NCI-H526 treated with DMSO at 0.1 percent for 48 hours (cell line): Measurements from ENCODE around the gene PIP5K1B.

Experiments
- DNase-seq: peaks from one replicate; lab custom pipeline; 2025; lab: John Stamatoyannopoulos, UW

The PIP5K1B gene

GRCh38 chr9:68708513-68708912 is 3.5 kb downstream of the PIP5K1B start:
- DNase-seq: no peak

DNA sequence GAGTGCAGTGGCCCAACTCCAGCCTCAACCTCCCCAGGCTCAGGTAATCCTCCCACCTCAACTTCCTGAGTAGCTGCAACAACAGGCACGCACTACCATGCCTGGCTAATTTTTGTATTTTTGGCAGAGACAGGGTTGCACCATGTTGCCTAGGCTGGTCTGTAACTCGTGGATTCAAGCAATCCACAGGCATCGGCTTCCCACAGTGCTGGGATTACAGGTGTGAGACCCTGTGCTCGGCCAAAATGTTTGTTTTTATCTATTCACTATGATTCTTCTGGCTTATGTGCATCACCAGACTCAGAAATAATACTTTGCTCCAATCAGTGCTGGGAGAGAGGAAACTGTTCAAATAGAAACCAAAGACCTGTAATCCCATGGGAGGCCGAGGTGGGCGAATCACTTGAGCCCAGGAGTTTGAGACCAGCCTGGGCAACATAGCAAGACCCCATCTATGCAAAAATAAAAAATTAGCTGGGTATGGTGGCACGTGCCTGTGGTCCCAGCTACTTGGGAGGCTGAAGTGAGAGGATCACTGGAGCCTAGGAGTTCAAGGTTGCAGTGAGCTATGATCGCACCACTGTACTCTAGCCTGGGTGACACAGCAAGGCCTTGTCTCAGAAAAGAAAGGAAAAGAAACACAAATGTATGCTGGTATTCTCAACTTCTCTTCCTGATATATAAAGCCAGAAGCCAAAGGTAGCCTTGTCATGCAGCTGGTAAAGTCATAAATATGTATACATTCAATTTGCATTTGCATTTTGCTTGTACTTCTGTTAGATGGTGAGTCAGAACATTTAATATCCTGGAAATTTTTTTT is 4.5 kb downstream of the PIP5K1B start:
- peak; percentile 68 for DNase-seq

DNA sequence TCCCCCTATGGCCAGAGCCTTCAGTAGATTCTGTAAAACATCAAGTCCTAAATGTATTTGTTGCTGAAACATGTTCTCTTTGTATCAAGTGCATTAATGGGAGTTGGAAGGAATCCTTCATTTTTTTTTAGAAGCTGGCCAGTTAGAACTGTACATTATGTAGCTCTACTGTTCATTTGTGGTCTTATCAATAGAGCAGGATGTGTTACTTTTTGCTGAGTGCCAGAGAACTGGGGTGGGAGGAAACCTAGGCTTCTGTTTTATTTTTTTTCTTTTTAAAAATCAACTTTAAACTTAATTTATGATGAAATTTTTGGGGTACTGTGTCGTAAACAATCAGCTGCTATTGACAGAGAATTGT is 5.1 kb downstream of the PIP5K1B start:
- DNase-seq: no peak

DNA sequence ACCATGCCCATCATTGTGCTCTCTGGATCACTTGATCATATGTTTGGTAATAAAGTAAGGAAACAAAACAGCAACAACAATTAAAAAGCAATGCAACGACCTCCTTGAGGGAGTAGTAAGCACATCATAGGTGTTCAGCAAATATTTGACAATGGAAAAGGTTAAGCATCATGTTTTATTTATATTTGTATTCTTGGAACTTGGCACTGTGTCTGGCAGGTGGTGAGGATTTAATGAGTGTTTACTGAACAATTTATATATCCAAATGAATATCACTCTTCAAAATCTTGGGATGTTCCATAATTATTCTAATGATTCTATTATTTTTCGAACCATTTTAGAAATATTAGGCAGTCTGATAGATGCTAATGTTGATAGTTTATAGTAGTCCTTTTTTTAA is 6.2 kb downstream of the PIP5K1B start:
- DNase-seq: peak; percentile 9

DNA sequence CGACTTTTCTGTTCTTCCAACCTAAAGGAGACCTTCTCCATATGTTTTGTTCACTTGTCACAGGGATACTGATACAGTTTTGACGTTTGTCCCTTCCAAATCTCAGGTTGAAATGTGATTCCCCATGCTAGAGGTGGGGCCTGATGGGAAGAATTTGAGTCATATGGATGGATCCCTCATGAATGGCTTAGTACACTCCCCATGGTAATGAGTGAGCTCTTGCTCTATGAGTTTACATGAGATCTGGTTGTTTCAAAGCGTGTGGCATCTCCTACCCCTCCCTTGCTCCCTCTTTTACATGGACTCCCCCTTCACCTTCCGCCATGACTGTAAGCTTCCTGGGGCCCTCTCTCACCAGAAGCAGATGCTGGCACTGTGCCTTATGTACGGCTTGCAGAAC is 6.9 kb downstream of the PIP5K1B start:
- DNase-seq: no peak

- DNase-seq: peak; percentile 87
Observed at GRCh38 chr9:68714416-68715180, 9.6 kb downstream of the PIP5K1B start.

DNA sequence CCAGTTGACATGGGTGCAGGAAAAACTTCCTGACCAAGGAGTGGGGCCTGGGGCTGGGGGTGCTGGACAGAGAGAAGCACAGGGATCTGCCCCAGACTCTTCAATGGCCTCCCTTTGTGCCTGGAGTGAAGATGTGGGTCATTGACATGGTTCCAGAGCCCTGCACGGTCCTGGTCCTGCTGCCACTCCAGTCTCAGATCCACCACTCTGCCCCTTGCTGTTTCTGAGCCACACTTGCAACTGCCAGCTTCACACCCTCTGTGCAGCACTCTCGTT is 10.1 kb downstream of the PIP5K1B start:
- no peak for DNase-seq

DNA sequence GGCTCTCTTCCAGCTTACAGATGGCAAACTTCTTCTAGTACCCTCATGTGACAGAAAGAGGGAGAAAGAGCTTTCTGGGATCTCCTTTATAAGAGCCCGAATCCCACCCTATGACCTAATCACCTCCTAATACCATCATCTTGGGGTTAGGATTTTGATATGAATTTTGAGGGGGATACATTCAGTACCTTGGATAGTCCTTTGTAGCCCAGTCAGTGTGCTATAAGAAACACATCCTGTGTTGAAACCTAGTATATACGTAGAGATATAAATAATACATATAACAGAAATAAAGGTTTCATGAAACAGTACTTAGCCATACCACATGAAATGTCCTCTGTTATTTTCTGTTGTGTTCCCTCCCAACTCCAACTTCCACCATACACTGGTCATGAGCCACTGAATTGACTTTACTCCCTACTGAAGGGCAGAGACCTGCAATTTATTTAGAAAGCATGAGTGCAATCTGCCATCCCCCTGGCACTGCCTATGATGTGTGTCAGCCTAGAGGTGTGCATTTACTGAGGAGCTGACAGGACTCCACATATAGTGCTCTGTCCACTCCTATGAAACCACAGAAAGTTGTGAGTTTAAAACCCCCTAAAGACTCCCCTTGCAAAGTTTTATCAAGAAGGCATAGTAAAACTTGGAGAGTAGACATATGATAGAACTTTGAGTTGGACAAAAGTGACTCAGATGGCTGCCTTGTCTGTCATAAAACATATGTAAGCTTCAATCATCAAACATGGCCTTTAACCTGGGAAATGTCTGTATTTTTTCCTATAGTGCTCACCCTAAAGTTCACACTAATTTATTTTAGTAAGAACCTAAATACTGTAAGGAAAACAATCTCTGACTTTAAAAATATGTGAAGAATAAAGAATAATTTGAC is 12.8 kb downstream of the PIP5K1B start:
- no peak for DNase-seq

- DNase-seq: no peak
Observed at GRCh38 chr9:68719847-68720246, 14.8 kb downstream of the PIP5K1B start.

- DNase-seq: no peak
Observed at GRCh38 chr9:68720656-68721313, 15.7 kb downstream of the PIP5K1B start.

DNA sequence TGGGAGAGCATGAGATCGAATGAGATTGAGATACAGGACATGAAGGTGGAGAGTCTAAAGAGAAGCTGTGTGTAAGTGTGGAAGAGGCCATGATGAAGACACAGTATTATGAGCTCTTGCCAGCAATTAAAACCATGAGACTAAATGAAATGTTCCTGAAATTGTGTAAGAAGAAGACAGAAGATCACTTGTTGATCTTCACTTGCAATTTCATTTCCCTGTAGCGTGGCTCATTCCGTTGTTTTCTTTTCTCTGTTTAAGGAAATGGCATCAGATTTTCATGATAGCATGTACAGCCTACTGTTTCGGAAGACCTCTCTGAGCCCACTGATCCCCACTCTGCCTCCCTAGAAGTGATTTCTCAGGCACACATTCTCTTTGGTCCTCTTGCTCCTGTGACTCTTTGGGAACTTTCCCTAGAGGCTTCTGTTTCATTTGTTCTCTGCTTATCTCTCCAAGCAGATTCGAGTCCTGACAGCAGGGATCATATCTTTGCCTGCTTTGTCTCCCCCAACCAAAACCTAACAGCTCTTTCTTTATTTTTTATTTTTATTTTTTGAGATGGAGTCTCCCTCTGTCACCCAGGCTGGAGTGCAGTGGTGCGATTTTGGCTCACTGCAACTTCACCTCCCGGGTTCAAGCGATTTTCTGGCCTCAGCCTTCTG is 16.8 kb downstream of the PIP5K1B start:
- DNase-seq: no peak

DNA sequence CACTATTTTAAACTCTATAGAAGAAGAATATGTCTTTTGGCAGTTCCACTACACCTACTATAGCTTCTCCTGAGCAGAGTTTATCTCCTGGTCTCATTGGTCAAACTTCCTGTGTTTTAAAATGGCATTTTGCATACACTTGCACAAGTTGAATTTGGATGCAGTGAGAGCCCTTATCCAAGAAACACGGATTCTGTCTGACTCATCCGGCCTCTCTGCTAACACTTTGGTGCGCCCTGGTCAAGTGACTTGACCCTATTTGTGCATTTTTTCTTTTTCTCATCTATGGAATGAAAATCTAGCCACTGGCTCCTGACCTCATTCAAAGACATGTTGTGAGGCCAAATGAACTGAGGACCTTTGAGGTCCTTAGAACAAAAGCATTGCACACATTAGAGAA is 20.0 kb downstream of the PIP5K1B start:
- DNase-seq: no peak

- DNase-seq: no peak
Observed at GRCh38 chr9:68726489-68726888, 21.4 kb downstream of the PIP5K1B start.

DNA sequence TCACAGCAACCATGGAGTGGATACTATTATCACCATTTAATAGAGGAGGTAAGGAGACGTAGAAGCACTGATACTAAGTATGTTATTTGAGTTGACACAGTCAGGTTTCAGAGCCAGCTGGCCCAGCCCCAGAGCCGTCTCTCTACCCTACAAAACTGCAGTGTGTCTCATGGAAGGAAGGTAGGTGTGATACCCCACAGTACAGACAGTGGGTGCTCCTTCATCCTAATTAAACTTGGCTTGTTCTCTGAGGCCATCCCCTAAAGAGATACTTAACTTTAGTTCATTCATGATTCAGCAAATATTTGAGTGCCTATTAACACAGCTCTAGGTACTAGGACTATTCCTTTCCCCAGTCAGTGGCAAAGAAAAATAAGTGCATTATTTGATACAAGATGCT is 22.6 kb downstream of the PIP5K1B start:
- DNase-seq: no peak

DNA sequence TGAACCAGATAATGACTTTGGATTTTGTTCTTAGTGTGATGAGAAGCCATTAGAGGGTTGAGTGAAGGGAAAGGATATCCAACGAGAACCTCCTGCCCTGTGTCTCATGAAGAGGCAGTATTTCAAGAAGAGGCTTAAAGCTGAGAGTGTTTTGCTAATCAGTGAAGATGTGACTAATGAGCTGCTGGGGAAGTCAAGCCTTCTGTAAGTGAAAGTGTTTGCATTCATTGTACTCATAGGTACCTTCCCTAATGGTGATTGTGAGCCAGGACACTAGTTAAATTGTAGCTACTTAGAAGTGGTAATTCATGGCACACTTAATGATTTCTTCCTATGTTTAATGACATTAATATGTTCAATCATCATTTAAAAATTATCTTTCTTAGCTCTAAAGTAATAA is 23.7 kb downstream of the PIP5K1B start:
- no peak for DNase-seq

GRCh38 chr9:68730570-68731235 is 25.7 kb downstream of the PIP5K1B start:
- DNase-seq: no peak

DNA sequence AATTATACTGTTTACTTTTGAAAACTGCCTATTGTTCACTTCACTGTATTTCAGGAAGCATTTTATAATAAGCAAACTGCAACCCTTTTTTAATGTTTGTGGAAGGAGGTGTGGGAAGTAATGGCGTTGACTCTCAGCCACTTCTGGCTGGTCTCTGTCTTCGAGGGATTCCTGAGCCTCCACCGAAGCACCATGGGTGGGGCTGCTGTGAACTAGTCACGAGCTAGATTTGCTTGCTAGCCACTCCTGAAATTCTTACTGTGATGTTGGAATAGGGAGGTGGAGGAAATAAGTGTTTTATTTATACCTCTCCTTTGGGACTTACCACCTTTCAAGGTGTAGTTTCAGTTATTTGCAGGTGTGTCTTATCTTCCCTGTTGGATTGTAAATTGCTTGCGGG is 26.8 kb downstream of the PIP5K1B start:
- DNase-seq: no peak

GRCh38 chr9:68732405-68733020 is 27.5 kb downstream of the PIP5K1B start:
- DNase-seq: no peak

- DNase-seq: no peak
Observed at GRCh38 chr9:68733021-68733405, 28.0 kb downstream of the PIP5K1B start.

DNA sequence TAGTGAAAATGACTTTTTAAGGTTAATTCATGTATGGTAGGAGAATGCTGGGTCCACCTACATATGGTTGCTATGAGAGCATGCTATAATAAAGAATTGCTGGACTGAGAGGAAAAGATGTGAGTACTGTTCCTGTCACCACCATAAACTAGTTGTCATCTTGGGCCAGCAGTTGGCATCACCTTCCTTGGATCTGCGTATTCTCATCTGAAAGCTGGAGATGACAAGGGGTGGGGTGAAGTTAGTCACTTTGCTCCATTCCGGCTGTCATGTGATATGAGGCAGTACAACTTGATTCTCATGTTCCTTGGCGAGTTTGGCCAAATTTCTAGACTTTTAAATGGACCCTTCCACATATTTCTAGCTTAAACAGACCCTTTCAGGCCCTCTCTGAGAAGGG is 33.3 kb downstream of the PIP5K1B start:
- DNase-seq: no peak
